AG09319 (cell line): ENCODE data around the gene POU6F2.

ENCODE experiments used
- DNase-seq: peaks from one replicate; pipeline ENCODE4 v3.0.0-alpha.2; 2010; ENCODE audit warnings: low read depth; ENCODE audit errors: extremely low read depth
- CTCF ChIP-seq: IDR thresholded peaks from 2 replicates; pipeline ENCODE4 v1.5.1; 2011; ENCODE audit warnings: low read depth, mild to moderate bottlenecking, inconsistent platforms, low read length, moderate library complexity

POU6F2 gene

GRCh38 chr7:39259391-39260003, 281.8 kb downstream of the POU6F2 start:
- no peak for TF ChIP-seq CTCF
- DNase-seq = no peak

GRCh38 chr7:39260279-39260844, 282.7 kb downstream of the POU6F2 start:
- no peak for DNase-seq
- TF ChIP-seq CTCF = no peak

DNA sequence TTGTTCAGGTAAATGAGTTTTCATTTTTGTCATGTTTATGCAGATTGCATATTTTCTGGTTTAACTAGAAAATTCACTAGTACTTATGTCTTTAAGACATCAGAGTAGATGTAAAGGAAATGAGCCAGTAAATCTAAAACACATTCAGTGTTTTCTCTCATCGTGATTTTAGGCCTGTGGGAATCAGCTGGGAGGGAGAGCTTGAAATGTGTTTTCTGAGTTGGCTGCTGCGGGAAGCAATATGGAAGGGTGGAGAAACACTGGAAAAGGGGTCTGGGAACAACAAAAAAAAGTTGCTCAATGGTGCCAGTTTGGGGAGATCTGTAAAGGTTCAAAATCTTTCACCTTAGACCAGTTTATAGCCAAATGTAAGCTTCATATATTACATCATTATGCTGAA, 284.1 kb downstream of the POU6F2 start:
- TF ChIP-seq CTCF = no peak
- DNase-seq = no peak

DNA sequence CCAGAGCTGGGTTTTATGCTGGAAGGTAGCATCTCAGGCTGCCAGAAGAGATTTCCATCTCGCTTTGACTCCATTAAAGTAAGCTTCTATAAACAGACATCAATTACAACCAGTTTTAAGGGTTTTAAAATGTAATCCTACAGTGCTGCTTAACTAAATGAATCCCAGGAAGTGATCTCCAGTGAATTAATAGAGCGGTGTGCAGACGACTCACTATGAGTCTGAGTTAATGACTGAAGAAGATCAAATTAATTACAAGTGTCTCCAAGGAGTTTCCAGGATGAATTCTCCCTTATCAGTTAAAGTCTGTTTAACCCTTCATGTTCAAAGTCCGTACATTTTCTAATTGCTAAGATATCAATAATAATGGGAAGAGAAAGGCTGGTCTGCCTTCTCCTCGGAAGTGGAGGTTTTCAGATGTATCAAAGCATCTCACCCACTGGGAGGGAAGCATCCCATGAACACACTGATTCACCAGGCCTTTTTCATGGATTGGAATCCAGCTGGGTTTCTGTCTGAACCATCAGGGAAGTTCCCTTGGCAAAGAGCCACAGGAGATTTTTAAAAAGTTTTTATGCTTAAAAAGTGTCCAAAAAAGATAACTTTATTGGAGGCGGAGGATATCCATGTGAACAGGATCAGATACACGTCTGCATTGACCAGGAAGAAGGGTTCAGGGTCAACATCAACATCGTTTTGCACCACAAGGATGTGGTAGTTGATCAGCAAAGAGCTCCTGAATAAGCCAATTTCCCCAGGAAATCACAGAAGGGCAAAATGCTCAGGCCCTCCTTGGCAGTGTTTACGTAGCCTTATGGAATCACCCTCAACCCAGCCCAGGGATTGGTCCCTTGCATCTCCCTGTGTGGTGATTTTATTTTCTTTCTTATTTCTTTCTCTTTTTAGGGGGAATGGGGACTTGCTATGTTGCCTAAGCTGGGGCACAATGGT, 288.2 kb downstream of the POU6F2 start:
- DNase-seq = no peak
- TF ChIP-seq CTCF = no peak

- TF ChIP-seq CTCF = no peak
- no peak for DNase-seq
Observed at GRCh38 chr7:39269034-39269433, 291.3 kb downstream of the POU6F2 start.

DNA sequence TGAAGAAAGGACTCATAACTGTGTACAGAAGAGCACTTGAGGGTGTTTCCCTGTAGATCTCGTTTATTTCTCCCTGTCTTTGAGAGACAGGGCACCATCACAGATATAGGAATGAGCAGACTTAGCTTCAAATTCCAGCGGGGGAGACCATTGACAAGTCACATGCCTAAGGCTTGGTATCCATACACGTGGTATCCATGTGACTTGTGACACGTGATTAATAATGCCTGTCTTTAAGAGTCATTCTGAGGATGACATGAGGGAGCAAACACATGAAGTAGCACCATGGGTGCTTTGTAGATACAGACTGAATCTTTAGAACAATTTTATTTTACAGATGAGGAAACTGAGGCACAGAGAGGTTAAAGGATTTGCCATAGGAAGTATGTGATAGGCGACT, 292.3 kb downstream of the POU6F2 start:
- DNase-seq = no peak
- TF ChIP-seq CTCF = no peak

DNA sequence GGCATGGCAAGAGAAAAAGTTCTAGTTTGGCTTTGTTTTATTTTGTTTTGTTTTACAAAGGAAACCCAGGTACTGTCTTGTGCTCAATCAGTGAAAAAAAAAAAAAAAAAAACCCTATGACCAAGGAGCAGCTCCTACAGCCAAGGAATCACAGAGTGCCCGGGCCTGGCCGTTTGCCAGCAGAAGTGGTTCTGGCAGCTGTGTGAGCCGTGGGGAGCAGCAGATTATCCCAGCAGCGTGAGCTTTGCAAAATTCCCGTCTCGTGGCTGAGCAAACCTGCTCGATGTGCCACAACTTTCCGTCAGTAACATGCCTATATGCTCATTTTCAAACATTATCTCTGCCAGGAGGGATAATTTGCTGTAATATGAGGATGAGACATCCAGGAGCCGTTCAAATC, 293.7 kb downstream of the POU6F2 start:
- no peak for TF ChIP-seq CTCF
- DNase-seq = no peak
